ENCODE measurements around the gene TMEM212.

The TMEM212 gene

GRCh38 chr3:171860830-171861535 is 17.8 kb downstream of the TMEM212 start:
- POLR2A ChIA-PET, result no interaction called here
- DNase-seq (ENCODE audit: extremely low spot score), result no peak

GRCh38 chr3:171862392-171862791 is 19.2 kb downstream of the TMEM212 start:
- CTCF ChIA-PET, result no interaction called here
- TF ChIP-seq ELF4 (IDR thresholded peaks at IDR 0.05) (no peak), FOXK2 (IDR thresholded peaks at IDR 0.05) (no peak), PKNOX1 (IDR thresholded peaks at IDR 0.05) (no peak), ZNF384 (IDR thresholded peaks at IDR 0.05) (no peak), FOXM1 (IDR thresholded peaks at IDR 0.05; ENCODE audit: borderline replicate concordance) (no peak), BHLHE40 (IDR thresholded peaks at IDR 0.05; ENCODE audit: borderline replicate concordance) (no peak), NFRKB (IDR thresholded peaks at IDR 0.05) (no peak), FOXA1 (IDR thresholded peaks at IDR 0.05) (no peak), ARNT (IDR thresholded peaks at IDR 0.05) (no peak), SP1 (IDR thresholded peaks at IDR 0.05) (no peak), HDGF (IDR thresholded peaks at IDR 0.05; ENCODE audit: borderline replicate concordance) (no peak), SUZ12 (IDR thresholded peaks at IDR 0.05) (no peak), L3MBTL2 (conservative IDR thresholded peaks at IDR 0.05) (no peak), TARDBP (IDR thresholded peaks at IDR 0.05) (no peak), CTBP1 (IDR thresholded peaks at IDR 0.05; ENCODE audit: borderline replicate concordance) (no peak), LEF1 (IDR thresholded peaks at IDR 0.05; ENCODE audit: borderline replicate concordance) (no peak)
- DNase-seq (ENCODE audit: extremely low spot score), result no peak
- POLR2A ChIA-PET, result no interaction called here

More at GRCh38 chr3:171860830-171861535, 17.8 kb downstream of the TMEM212 start:
- TF ChIP-seq BHLHE40 (IDR thresholded peaks at IDR 0.05; ENCODE audit: borderline replicate concordance) (no peak), CTBP1 (IDR thresholded peaks at IDR 0.05; ENCODE audit: borderline replicate concordance) (no peak), ARNT (IDR thresholded peaks at IDR 0.05) (no peak), L3MBTL2 (conservative IDR thresholded peaks at IDR 0.05) (no peak), FOXM1 (IDR thresholded peaks at IDR 0.05; ENCODE audit: borderline replicate concordance) (no peak), TARDBP (IDR thresholded peaks at IDR 0.05) (no peak), HDGF (IDR thresholded peaks at IDR 0.05; ENCODE audit: borderline replicate concordance) (no peak), ELF4 (IDR thresholded peaks at IDR 0.05) (no peak), PKNOX1 (IDR thresholded peaks at IDR 0.05) (no peak)
- CTCF ChIA-PET, result no interaction called here

- TF ChIP-seq SUZ12 (IDR thresholded peaks at IDR 0.05) (no peak), L3MBTL2 (conservative IDR thresholded peaks at IDR 0.05) (no peak)
- ChIA-PET CTCF (no interaction called here), POLR2A (no interaction called here)
- DNase-seq (ENCODE audit: extremely low spot score), result no peak
Measured at GRCh38 chr3:171862993-171863521, 19.9 kb downstream of the TMEM212 start.

- CTCF ChIA-PET, result no interaction called here
Measured at GRCh38 chr3:171863920-171864319, 20.8 kb downstream of the TMEM212 start.

GRCh38 chr3:171865191-171865865 is 22.2 kb downstream of the TMEM212 start:
- ChIA-PET POLR2A (no interaction called here), CTCF (no interaction called here)
- no peak for TF ChIP-seq L3MBTL2 (conservative IDR thresholded peaks at IDR 0.05)
- no peak for TF ChIP-seq TARDBP (IDR thresholded peaks at IDR 0.05)
- no peak for TF ChIP-seq FOXK2 (IDR thresholded peaks at IDR 0.05)
- TF ChIP-seq FOXA1 (IDR thresholded peaks at IDR 0.05), result no peak
- no peak for TF ChIP-seq ZNF384 (IDR thresholded peaks at IDR 0.05)
- TF ChIP-seq SUZ12 (IDR thresholded peaks at IDR 0.05), result no peak
- no peak for TF ChIP-seq ARNT (IDR thresholded peaks at IDR 0.05)
- TF ChIP-seq SP1 (IDR thresholded peaks at IDR 0.05), result no peak
- TF ChIP-seq LEF1 (IDR thresholded peaks at IDR 0.05; ENCODE audit: borderline replicate concordance), result no peak
- no peak for TF ChIP-seq ELF4 (IDR thresholded peaks at IDR 0.05)
- no peak for TF ChIP-seq CTBP1 (IDR thresholded peaks at IDR 0.05; ENCODE audit: borderline replicate concordance)
- TF ChIP-seq NFRKB (IDR thresholded peaks at IDR 0.05), result no peak
- no peak for TF ChIP-seq PKNOX1 (IDR thresholded peaks at IDR 0.05)
- TF ChIP-seq BHLHE40 (IDR thresholded peaks at IDR 0.05; ENCODE audit: borderline replicate concordance), result no peak
- TF ChIP-seq FOXM1 (IDR thresholded peaks at IDR 0.05; ENCODE audit: borderline replicate concordance), result no peak
- no peak for TF ChIP-seq HDGF (IDR thresholded peaks at IDR 0.05; ENCODE audit: borderline replicate concordance)
- DNase-seq (ENCODE audit: extremely low spot score), result no peak

More at GRCh38 chr3:171863920-171864319, 20.8 kb downstream of the TMEM212 start:
- POLR2A ChIA-PET, result no interaction called here
- no peak for TF ChIP-seq HDGF (IDR thresholded peaks at IDR 0.05; ENCODE audit: borderline replicate concordance)
- no peak for DNase-seq (ENCODE audit: extremely low spot score)

GRCh38 chr3:171867981-171868380 is 24.8 kb downstream of the TMEM212 start:
- TF ChIP-seq SUZ12 (IDR thresholded peaks at IDR 0.05) (no peak), L3MBTL2 (conservative IDR thresholded peaks at IDR 0.05) (no peak), FOXK2 (IDR thresholded peaks at IDR 0.05) (no peak), PKNOX1 (IDR thresholded peaks at IDR 0.05) (no peak), LEF1 (IDR thresholded peaks at IDR 0.05; ENCODE audit: borderline replicate concordance) (no peak), FOXA1 (IDR thresholded peaks at IDR 0.05) (no peak), HDGF (IDR thresholded peaks at IDR 0.05; ENCODE audit: borderline replicate concordance) (no peak), TARDBP (IDR thresholded peaks at IDR 0.05) (no peak)
- POLR2A ChIA-PET, result no interaction called here
- DNase-seq (ENCODE audit: extremely low spot score), result no peak
- CTCF ChIA-PET, result no interaction called here
